ENCODE data around the gene AFF3.

DNA sequence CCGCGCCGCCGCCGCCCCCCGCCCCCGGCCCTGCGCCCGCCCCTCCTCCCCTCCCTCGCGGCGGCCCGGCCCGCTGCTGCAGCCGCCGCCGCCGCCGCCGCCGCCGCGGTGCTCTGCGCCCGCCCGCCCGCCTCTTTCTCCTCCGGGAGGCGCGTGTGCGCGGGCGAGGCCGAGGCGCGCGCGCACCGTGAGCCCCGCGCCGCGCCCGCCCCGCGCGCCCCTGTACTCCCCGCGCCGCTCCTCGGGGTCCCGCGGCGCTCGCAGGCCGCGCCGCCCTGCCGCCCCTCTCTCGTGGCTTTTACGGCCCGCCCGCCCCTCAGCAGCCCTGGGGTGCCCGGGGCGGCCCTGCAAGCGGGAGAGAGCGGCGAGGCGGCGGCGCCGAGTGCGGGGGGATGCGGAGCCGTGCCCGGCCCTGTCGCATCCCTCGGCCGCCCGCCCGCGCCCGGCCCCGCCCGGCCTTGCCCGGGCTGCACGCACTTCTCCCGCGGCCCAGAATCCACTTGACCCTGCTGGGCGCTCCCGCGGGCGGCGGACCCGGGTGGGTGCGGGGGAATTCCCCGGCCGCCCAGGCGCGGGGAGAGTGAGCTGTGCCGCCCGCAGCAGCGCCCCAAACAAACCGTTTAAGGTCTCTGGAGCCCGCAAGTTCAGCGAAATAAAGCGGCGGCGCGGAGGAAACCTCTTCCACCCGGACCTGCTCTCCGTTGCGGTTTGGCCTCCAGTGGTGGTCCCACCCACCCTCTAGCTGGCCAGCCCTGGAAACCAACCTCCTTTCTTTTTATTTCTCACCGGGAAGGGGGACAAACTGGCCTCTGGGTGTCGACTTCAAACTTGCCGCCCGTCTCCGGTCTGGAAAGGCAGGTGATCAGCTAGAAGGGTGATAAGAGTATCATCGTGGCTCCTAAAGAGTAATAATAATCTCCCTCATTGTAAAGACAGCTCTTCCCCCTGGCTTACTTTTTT lies 37.4 kb downstream of the AFF3 start:
- TF ChIP-seq POLR2AphosphoS5 (IDR thresholded peaks at IDR 0.05) (no peak), POLR2A (IDR thresholded peaks at IDR 0.05) (no peak)
- TF ChIP-seq, protein P1, sequence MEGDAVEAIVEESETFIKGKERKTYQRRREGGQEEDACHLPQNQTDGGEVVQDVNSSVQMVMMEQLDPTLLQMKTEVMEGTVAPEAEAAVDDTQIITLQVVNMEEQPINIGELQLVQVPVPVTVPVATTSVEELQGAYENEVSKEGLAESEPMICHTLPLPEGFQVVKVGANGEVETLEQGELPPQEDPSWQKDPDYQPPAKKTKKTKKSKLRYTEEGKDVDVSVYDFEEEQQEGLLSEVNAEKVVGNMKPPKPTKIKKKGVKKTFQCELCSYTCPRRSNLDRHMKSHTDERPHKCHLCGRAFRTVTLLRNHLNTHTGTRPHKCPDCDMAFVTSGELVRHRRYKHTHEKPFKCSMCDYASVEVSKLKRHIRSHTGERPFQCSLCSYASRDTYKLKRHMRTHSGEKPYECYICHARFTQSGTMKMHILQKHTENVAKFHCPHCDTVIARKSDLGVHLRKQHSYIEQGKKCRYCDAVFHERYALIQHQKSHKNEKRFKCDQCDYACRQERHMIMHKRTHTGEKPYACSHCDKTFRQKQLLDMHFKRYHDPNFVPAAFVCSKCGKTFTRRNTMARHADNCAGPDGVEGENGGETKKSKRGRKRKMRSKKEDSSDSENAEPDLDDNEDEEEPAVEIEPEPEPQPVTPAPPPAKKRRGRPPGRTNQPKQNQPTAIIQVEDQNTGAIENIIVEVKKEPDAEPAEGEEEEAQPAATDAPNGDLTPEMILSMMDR (IDR thresholded peaks at IDR 0.05), result no peak
